ENCODE data around the gene GPSM3. TPM values are rescaled to one million over a fixed set of nuclear protein-coding genes. Genes with fewer than 3 reads are reported as not detected.

Gene GPSM3
- total RNA-seq, 1 experiment from 2014 or later: 11.8 TPM

GRCh38 chr6:32166411-32167061 lies 25.9 kb downstream of the GPSM3 start:
- WGBS (ENCODE audit: extremely low coverage, insufficient read length, low lambda C conversion rate): no CpG with 5 or more reads among the region's 30 CpGs
- H3T11ph ChIP-seq (ENCODE audit: low read length): no peak overlapping the region
- no peak overlapping the region for H2BK15ac ChIP-seq (ENCODE audit: low read depth, low read length)
- no peak overlapping the region for H2BK120ac ChIP-seq (ENCODE audit: low read depth, low read length, poor library complexity, severe bottlenecking)
- no peak overlapping the region for H3K4ac ChIP-seq (ENCODE audit: low read depth, low read length)
- H3K79me1 ChIP-seq (ENCODE audit: insufficient read depth, low read depth, low read length, poor library complexity, severe bottlenecking): no peaks in the 10 kb centered on the region
- H3K27ac ChIP-seq (ENCODE audit: insufficient read length, low read depth, low read length): no peak overlapping the region
- H4K8ac ChIP-seq (replicated peaks; ENCODE audit: insufficient read length, low read depth, low read length): no peak overlapping the region
- H3K27me3 ChIP-seq (ENCODE audit: insufficient read depth, low read length): no peaks in the 10 kb centered on the region
- H2BK20ac ChIP-seq (ENCODE audit: low read depth, low read length, poor library complexity, severe bottlenecking): no peak overlapping the region
- H3K23ac ChIP-seq (ENCODE audit: insufficient read length, low read depth, low read length): no peak overlapping the region
- Mint-ChIP-seq H3K27me3 (ENCODE audit: low read depth) (no peaks in the 10 kb centered on the region; the same call in 1 of the 2 replicates), H3K27ac (no peak overlapping the region), H3K4me1 (peaks cover 3 to 23% of the 10 kb centered on the region in 2 experiments; a peak in 2 of 4 replicates), H3K9me3 (no peaks in the 10 kb centered on the region), H3K4me3 (0 out of 5 replicates have a peak overlapping the region, but pooled peaks of 1 of the 2 experiments have one; percentile 14), H3K36me3 (ENCODE audit: insufficient read depth in 1 of 3, low read depth in 3 of 3) (peaks cover 46 to 81% (median 65%) of the 10 kb centered on the region in 3 experiments)
- H4K5ac ChIP-seq (ENCODE audit: insufficient read length, low read depth, low read length): no peak overlapping the region
- H3K4me2 ChIP-seq (ENCODE audit: insufficient read depth, insufficient read length, low read length): no peak overlapping the region
- H3K56ac ChIP-seq (ENCODE audit: insufficient read length, low read depth, low read length): no peak overlapping the region
- H3K23me2 ChIP-seq (ENCODE audit: insufficient read length, low read depth, low read length, poor library complexity, severe bottlenecking): no peaks in the 10 kb centered on the region
- TF ChIP-seq CTCF (conservative IDR thresholded peaks at IDR 0.05): peak; percentile 57
- no peak overlapping the region for H2AFZ ChIP-seq (ENCODE audit: low read length)
- H3K14ac ChIP-seq (ENCODE audit: insufficient read depth, low read length): no peak overlapping the region
- no peaks in the 10 kb centered on the region for H3K9me3 ChIP-seq (ENCODE audit: control insufficient read depth, low read depth, low read length)
- no peak overlapping the region for H3K18ac ChIP-seq (ENCODE audit: insufficient read length, low read depth, low read length)
- no peak overlapping the region for H2AK5ac ChIP-seq (ENCODE audit: insufficient read length, low read length)
- no peaks in the 10 kb centered on the region for H3K79me2 ChIP-seq (ENCODE audit: insufficient read depth, low read length)
- no peaks in the 10 kb centered on the region for H3K4me1 ChIP-seq (ENCODE audit: insufficient read depth, low read length)
- no peak overlapping the region for H4K91ac ChIP-seq (ENCODE audit: insufficient read length, low read depth, low read length)
- H2BK5ac ChIP-seq (ENCODE audit: insufficient read length, low read length): no peak overlapping the region
- H2BK12ac ChIP-seq (ENCODE audit: insufficient read length, low read depth, low read length): no peak overlapping the region
- H3K9ac ChIP-seq (ENCODE audit: extremely low read depth, insufficient read length, low read length): no peak overlapping the region
- H4K20me1 ChIP-seq (ENCODE audit: control insufficient read depth, insufficient read depth, insufficient read length): peaks cover 2% of the 10 kb centered on the region
- peak; percentile 91 for DNase-seq

All from H9 (cell line).